Measurements from ENCODE around the gene CCS.

DNA sequence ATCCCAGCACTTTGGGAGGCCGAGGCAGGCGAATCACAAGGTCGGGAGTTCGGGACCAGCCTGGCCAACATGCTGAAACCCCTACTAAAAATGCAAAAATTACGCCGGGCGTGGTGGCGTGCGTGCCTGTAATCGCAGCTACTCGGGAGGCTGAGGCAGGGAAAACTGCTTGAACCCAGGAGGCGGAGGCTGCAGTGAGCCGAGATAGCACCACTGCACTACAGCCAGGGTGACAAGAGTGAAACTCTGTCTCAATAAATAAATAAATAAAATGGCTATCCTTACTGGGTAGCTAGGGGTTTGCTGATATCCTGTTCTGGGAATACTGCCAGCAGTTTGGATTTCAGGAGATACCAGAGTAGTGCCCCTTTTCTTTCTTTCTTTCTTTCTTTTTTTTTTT is 21.1 kb downstream of the CCS start:
- TF ChIP-seq, protein P1, sequence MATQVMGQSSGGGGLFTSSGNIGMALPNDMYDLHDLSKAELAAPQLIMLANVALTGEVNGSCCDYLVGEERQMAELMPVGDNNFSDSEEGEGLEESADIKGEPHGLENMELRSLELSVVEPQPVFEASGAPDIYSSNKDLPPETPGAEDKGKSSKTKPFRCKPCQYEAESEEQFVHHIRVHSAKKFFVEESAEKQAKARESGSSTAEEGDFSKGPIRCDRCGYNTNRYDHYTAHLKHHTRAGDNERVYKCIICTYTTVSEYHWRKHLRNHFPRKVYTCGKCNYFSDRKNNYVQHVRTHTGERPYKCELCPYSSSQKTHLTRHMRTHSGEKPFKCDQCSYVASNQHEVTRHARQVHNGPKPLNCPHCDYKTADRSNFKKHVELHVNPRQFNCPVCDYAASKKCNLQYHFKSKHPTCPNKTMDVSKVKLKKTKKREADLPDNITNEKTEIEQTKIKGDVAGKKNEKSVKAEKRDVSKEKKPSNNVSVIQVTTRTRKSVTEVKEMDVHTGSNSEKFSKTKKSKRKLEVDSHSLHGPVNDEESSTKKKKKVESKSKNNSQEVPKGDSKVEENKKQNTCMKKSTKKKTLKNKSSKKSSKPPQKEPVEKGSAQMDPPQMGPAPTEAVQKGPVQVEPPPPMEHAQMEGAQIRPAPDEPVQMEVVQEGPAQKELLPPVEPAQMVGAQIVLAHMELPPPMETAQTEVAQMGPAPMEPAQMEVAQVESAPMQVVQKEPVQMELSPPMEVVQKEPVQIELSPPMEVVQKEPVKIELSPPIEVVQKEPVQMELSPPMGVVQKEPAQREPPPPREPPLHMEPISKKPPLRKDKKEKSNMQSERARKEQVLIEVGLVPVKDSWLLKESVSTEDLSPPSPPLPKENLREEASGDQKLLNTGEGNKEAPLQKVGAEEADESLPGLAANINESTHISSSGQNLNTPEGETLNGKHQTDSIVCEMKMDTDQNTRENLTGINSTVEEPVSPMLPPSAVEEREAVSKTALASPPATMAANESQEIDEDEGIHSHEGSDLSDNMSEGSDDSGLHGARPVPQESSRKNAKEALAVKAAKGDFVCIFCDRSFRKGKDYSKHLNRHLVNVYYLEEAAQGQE (IDR thresholded peaks at IDR 0.05; ENCODE audit: low read depth): no peak
- TF ChIP-seq, protein P2, sequence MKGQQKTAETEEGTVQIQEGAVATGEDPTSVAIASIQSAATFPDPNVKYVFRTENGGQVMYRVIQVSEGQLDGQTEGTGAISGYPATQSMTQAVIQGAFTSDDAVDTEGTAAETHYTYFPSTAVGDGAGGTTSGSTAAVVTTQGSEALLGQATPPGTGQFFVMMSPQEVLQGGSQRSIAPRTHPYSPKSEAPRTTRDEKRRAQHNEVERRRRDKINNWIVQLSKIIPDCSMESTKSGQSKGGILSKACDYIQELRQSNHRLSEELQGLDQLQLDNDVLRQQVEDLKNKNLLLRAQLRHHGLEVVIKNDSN (IDR thresholded peaks at IDR 0.05): no peak
- TF ChIP-seq TAF1 (IDR thresholded peaks at IDR 0.05; ENCODE audit: low read depth) (no peak), RAD21 (IDR thresholded peaks at IDR 0.05; ENCODE audit: low read depth) (no peak), CEBPB (IDR thresholded peaks at IDR 0.05) (no peak), EGR1 (IDR thresholded peaks at IDR 0.05) (no peak)
